ENCODE results near the gene LTBP1. TPM values are rescaled to one million over a fixed set of nuclear protein-coding genes. Genes with fewer than 3 reads are reported as not detected.
"Not testable (repeated sequence)": the region's sequence is repeated elsewhere in the genome, so short reads cannot be mapped to it uniquely, and the experiment has no call there.

The LTBP1 gene
- polyA plus RNA-seq, 3 donors, result 1.3 to 8.8 (median 7.0) TPM

GRCh38 chr2:33137331-33137730 lies 190.6 kb downstream of the LTBP1 start:
- no peak overlapping the region for H3K27ac ChIP-seq (ENCODE audit: low read depth, low read length)
- WGBS, 3 donors, result 57 to 78% (median 60%) methylated on average over 1 of the region's 1 CpG

GRCh38 chr2:33139949-33140348 lies 193.2 kb downstream of the LTBP1 start:
- WGBS, 3 donors, result 85 to 93% (median 88%) methylated on average over 4 of the region's 4 CpGs
- H3K27ac ChIP-seq (ENCODE audit: low read depth, low read length), result no peak overlapping the region

DNA sequence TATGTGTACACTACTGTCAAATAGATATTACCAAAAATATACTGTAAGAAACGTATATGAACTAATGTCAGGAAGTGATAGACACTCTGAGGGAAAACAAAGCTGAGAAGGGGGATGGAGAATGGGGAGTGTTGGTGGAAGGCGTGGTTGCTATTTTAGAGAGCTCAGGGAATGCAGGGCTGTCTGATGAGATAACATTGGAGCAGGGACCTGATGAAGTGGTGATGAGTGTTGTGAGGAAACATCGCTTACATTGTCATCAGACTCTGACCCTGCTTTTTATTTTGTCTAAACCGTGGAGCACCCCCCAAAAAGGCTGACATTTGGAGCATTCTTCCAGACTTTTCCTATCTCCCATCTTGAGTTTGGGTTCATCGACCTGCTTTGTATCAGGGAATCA lies 194.7 kb downstream of the LTBP1 start:
- WGBS, 3 donors, result 82 to 87% (median 82%) methylated on average over 5 of the region's 5 CpGs
- no peak overlapping the region for H3K27ac ChIP-seq (ENCODE audit: low read depth, low read length)

DNA sequence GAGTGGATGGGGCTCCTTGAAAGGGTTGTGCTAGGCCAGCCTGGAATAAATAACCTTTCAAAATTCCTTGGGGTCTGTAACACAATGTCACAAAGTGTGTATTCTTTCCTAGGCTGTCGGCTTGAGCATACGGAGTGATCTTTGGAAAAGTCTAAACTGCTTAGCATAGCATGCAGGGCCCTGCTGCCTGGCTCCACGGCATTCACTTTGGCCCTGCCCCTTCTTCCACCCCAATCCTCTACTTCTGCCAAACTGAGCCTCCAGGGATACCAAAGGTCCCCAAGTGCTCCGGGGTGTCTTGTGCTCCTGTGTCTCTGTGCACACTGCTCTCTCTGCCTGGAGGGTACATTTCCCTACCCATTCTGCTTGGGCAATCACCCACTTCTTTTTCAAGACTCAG lies 196.1 kb downstream of the LTBP1 start:
- H3K27ac ChIP-seq (ENCODE audit: low read depth, low read length), result no peak overlapping the region
- 67 to 72% (median 71%) methylated on average over 4 of the region's 4 CpGs for WGBS, 3 donors

- WGBS, 3 donors, result 74 to 87% (median 77%) methylated on average over 3 of the region's 3 CpGs
- H3K27ac ChIP-seq (ENCODE audit: low read depth, low read length), result no peak overlapping the region
Measured at GRCh38 chr2:33144243-33144642, 197.5 kb downstream of the LTBP1 start.

GRCh38 chr2:33145459-33145858 lies 198.7 kb downstream of the LTBP1 start:
- WGBS, 3 donors, result 55 to 83% (median 75%) methylated on average over 3 of the region's 3 CpGs

DNA sequence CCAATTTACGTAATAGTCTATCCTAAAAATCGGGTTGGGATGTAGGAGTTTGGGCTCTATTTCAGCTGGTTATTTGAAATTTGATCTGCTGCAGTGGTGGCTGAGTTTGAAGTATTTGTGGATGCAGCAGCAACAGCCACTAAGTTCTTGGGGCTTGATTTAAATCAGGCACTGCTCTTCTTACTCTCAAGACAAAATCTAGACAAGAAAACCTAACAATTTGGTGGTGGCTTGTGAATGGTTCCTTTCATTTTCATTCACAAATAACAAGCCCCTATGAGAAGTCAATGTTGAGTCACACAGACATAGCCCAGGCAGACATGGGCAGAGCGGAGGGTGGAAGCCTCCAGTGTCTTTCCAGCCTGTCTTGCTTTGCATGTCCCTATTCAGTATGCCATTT lies 199.3 kb downstream of the LTBP1 start:
- 73 to 82% (median 81%) methylated on average over 3 of the region's 3 CpGs for WGBS, 3 donors
- H3K27ac ChIP-seq (ENCODE audit: low read depth, low read length), result no peak overlapping the region

More at GRCh38 chr2:33145459-33145858, 198.7 kb downstream of the LTBP1 start:
- no peak overlapping the region for H3K27ac ChIP-seq (ENCODE audit: low read depth, low read length)

GRCh38 chr2:33153008-33153407 lies 206.3 kb downstream of the LTBP1 start:
- no peak overlapping the region for H3K27ac ChIP-seq (ENCODE audit: low read depth, low read length)
- 86 to 92% (median 89%) methylated on average over 2 of the region's 2 CpGs for WGBS, 3 donors

DNA sequence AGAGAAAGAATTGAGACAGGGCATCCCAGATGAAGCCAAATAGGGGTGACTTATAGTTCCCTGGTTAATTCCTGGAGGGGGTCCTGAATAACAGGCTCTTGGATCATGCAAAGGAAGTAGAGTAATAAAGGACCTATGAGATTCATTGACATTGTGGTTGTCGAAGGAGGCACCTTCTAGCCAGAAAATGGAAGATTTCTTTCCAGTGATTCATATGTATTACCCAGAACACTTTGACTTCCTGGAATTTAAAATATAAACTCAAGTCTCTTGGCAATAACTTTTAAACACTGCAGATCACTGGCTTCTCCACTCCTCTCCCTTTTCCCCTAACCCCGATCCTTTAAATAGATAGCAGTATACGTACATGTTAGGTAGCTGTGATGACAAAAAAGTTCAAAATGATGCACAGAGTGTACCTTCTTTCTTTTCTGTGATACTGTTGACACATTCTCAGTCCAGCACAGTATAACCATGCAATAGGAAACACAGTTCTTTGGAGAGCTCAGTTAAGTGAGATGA lies 211.8 kb downstream of the LTBP1 start:
- H3K27ac ChIP-seq (ENCODE audit: low read depth, low read length), result no peak overlapping the region
- 71 to 87% (median 75%) methylated on average over 3 of the region's 3 CpGs for WGBS, 3 donors

DNA sequence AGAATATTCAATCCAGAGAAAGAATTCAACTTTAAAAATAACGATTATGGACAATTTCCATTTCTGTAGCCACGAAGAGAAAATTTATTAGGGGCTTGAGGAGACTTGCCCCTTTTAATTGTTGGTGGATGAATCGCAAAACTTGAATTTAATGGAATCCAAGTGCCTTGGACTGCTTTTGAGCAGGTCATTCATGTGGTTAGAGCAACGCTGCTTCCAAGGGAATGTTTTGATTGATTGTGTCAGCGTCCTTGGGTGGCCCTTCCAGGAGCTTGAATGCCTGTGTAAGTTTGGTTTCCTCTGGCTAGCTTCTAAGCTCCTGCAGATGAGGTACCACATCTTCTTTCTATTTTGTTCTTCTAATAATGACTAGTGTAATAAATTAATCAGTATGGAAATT lies 213.4 kb downstream of the LTBP1 start:
- no peak overlapping the region for H3K27ac ChIP-seq (ENCODE audit: low read depth, low read length)
- 75 to 91% (median 90%) methylated on average over 5 of the region's 5 CpGs for WGBS, 3 donors

DNA sequence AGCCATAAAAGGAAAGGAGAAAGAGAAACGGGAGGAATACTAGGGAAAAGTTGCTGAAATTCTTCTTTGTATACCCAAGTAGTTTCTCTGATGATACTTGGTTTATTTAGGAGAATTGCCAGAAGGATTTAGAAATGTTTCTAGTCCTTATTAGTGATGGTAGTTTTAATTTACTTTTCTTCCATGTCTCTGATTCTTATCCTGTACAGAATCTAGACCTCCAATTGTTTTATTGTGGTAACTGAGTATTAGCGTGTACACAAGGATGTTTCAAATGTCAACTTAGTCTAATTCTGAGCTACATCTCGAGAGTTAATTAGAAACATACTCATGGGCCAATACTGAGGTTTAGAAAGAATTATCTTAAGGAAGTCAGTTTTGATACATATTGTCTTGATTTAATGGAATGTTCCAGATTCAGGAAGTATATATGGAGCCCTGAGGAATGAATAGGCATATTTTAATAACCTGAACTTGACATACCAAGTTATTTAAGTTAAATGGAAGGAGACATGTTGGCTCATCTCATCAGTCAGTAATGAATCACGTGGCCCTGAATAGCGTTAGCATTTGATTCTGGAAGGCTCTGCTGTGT lies 219.6 kb downstream of the LTBP1 start:
- WGBS, 3 donors, result 64 to 73% (median 68%) methylated on average over 5 of the region's 5 CpGs
- H3K27ac ChIP-seq (ENCODE audit: low read depth, low read length), result no peak overlapping the region

- H3K27ac ChIP-seq (ENCODE audit: low read depth, low read length), result no peak overlapping the region
- 89 to 94% (median 89%) methylated on average over 3 of the region's 3 CpGs for WGBS, 3 donors
Measured at GRCh38 chr2:33167622-33168245, 221.0 kb downstream of the LTBP1 start.

DNA sequence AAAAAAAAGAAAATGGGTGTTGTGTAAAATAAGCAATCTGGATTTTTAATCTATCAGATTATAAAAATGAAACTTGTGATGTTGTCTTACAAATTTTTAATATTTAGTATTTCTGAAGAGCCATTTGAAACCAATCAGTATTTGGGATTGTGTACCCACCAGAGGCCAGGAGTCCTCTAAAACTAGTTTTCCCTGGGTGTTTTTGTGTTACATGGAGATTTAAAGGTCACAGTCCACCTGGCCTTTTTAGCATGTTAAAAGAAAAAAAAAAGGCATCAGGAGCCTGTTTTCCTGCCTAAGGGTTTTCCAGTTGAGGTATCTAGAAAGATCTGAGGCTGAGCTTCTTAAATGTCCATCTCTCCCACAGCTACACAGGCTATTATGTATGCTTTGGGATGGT lies 221.7 kb downstream of the LTBP1 start:
- H3K27ac ChIP-seq (ENCODE audit: low read depth, low read length), result no peak overlapping the region

DNA sequence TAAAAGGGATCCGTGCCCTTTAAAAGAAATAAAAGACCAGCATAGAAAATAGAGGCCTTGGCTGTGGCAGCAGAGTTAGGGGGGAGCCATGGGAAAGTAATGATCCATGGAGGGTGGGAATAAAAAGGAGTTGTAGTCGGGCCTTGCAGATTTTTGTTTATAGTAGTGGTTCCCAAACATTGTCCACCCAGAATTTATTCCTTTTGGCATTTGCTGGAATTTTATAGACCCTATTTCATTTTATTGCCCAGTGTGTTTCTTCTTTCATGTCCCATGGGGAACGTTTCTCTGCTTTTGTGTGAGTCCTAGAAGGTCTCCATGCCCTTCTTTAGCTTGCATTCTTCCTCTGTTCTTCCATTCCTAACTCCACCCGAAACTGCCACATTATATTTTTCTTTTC lies 222.2 kb downstream of the LTBP1 start:
- H3K27ac ChIP-seq (ENCODE audit: low read depth, low read length), result no peak overlapping the region
- WGBS, 3 donors, result 74 to 79% (median 76%) methylated on average over 4 of the region's 4 CpGs

- WGBS, 3 donors, result 87 to 99% (median 91%) methylated on average over 5 to 8 of the region's 16 CpGs
- H3K27ac ChIP-seq (ENCODE audit: low read depth, low read length), result not testable (repeated sequence)
Measured at GRCh38 chr2:33170251-33170650, 223.5 kb downstream of the LTBP1 start.

DNA sequence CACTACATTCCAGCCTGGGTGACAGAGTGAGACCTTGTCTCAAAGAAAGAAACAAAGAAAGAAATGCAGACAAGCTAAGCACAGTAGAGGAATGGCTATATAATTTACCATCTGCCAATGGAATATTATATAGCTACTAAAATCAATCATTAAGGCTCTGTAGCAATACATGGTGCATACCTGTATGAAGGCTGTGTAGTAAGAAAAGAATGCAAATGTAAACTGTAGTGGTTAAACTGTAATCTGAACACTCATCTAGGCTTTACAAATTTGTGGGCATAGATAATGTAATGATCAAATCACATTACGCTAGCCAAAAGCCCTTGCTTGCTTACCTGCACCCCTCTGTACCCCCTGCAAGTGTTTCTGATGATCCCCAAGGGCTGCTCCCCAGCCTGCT lies 230.9 kb downstream of the LTBP1 start:
- H3K27ac ChIP-seq (ENCODE audit: low read depth, low read length), result no peak overlapping the region
- 0 to 42% (median 0%) methylated on average over 1 of the region's 1 CpG for WGBS, 3 donors

DNA sequence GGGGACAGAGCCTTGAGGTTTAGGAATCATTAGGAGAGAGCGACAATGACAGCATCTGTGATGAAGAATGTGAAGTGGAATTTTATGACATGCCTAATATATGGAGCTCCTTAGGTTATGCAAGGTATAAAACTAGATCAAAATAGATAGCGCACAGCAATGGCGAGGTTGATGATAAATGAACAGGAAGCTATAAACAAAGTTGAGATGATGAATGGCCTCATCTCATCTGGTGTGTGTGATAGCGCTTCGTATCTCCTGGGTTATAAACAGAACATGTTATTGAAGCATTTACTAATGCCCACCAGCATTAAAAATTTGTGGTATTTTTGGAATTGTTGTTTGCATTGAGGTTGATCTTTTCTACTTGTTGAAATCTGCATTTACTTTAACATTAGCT lies 231.5 kb downstream of the LTBP1 start:
- no peak overlapping the region for H3K27ac ChIP-seq (ENCODE audit: low read depth, low read length)

GRCh38 chr2:33180915-33181314 lies 234.2 kb downstream of the LTBP1 start:
- WGBS, 3 donors, result 71 to 83% (median 72%) methylated on average over 5 of the region's 5 CpGs
- no peak overlapping the region for H3K27ac ChIP-seq (ENCODE audit: low read depth, low read length)

More for the DNA sequence above, 231.5 kb downstream of the LTBP1 start:
- WGBS, 3 donors, result 84 to 90% (median 88%) methylated on average over 5 of the region's 5 CpGs

GRCh38 chr2:33181466-33181865 lies 234.7 kb downstream of the LTBP1 start:
- no peak overlapping the region for H3K27ac ChIP-seq (ENCODE audit: low read depth, low read length)
- WGBS, 3 donors, result 73 to 87% (median 75%) methylated on average over 4 of the region's 4 CpGs

DNA sequence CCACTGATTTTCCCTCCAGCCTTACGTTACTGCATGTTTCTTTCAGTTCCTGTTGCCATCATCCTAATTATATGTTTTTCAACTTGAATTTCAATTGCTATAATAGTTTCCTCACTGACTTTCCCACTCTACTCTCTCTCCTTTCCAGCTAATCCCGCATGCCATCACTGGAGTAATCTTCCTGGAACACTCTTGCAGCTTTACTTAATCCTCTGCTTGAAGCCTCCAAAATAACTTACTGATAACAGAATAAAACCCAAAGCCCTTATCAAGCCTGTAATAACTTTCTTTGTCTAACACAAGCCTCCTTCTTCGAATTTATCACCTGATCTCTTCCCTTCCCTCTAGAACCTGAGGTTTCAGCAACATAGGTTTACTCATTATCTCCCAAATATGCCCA lies 237.3 kb downstream of the LTBP1 start:
- no peak overlapping the region for H3K27ac ChIP-seq (ENCODE audit: low read depth, low read length)
- 69 to 76% (median 71%) methylated on average over 3 of the region's 3 CpGs for WGBS, 3 donors

Measured in adipose tissue (tissue), 3 donors.